H9 (cell line): Measurements from ENCODE around the gene FBLN2. TPM values are rescaled to one million over a fixed set of nuclear protein-coding genes. Genes with fewer than 3 reads are reported as not detected.

ENCODE experiments used
- DNase-seq: peaks from one replicate; pipeline ENCODE4 v3.0.0-alpha.2; 2017
- H2AFZ ChIP-seq: one replicate; pipeline ENCODE4 v1.6.1; 2013; ENCODE audit warnings: mild to moderate bottlenecking, low read length, control low read depth, moderate library complexity
- H2AK5ac ChIP-seq: 2 replicates; pipeline ENCODE4 v1.6.1; 2013; ENCODE audit warnings: low read length, control low read depth, mixed read lengths; ENCODE audit not compliant: insufficient read length
- H2BK120ac ChIP-seq: one replicate; pipeline ENCODE4 v1.6.1; 2013; ENCODE audit warnings: low read depth, mild to moderate bottlenecking, low read length, control low read depth, inconsistent platforms; ENCODE audit not compliant: poor library complexity, severe bottlenecking
- H2BK12ac ChIP-seq: 2 replicates; pipeline ENCODE4 v1.6.1; 2013; ENCODE audit warnings: low read length, control low read depth, mixed read lengths, low read depth; ENCODE audit not compliant: insufficient read length
- H2BK15ac ChIP-seq: 2 replicates; pipeline ENCODE4 v1.6.1; 2013; ENCODE audit warnings: low read depth, low read length, control low read depth
- H2BK20ac ChIP-seq: one replicate; pipeline ENCODE4 v1.6.1; 2013; ENCODE audit warnings: low read depth, mild to moderate bottlenecking, low read length, control low read depth, inconsistent platforms; ENCODE audit not compliant: poor library complexity, severe bottlenecking
- H2BK5ac ChIP-seq: 2 replicates; pipeline ENCODE4 v1.6.1; 2013; ENCODE audit warnings: low read length, control low read depth, mixed read lengths; ENCODE audit not compliant: insufficient read length
- H3K14ac ChIP-seq: 2 replicates; pipeline ENCODE4 v1.6.1; 2013; ENCODE audit warnings: low read length, control low read depth; ENCODE audit not compliant: insufficient read depth
- H3K18ac ChIP-seq: 2 replicates; pipeline ENCODE4 v1.6.1; 2013; ENCODE audit warnings: low read depth, mild to moderate bottlenecking, mixed read lengths, low read length, control low read depth; ENCODE audit not compliant: insufficient read length
- H3K23ac ChIP-seq: 2 replicates; pipeline ENCODE4 v1.6.1; 2013; ENCODE audit warnings: low read length, control low read depth, mixed read lengths, low read depth; ENCODE audit not compliant: insufficient read length
- H3K23me2 ChIP-seq: 2 replicates; pipeline ENCODE4 v1.6.1; 2013; ENCODE audit warnings: low read depth, mild to moderate bottlenecking, mixed read lengths, low read length, control low read depth; ENCODE audit not compliant: insufficient read length, poor library complexity, severe bottlenecking
- H3K27ac ChIP-seq: 2 replicates; pipeline ENCODE4 v1.5.1; 2013; ENCODE audit warnings: low read length, control low read depth, mixed read lengths, low read depth; ENCODE audit not compliant: insufficient read length
- H3K27me3 ChIP-seq: 2 replicates; pipeline ENCODE4 v1.6.1; 2013; ENCODE audit warnings: low read length, control low read depth, inconsistent platforms; ENCODE audit not compliant: insufficient read depth
- H3K4ac ChIP-seq: 2 replicates; pipeline ENCODE4 v1.6.1; 2013; ENCODE audit warnings: low read depth, mild to moderate bottlenecking, control low read depth, inconsistent platforms, low read length, moderate library complexity
- H3K4me1 ChIP-seq: 2 replicates; pipeline ENCODE4 v1.6.1; 2013; ENCODE audit warnings: low read length, control low read depth, inconsistent platforms; ENCODE audit not compliant: insufficient read depth
- H3K4me2 ChIP-seq: 2 replicates; pipeline ENCODE4 v1.6.1; 2013; ENCODE audit warnings: low read length, control low read depth, mixed read lengths; ENCODE audit not compliant: insufficient read length, insufficient read depth
- H3K56ac ChIP-seq: 2 replicates; pipeline ENCODE4 v1.6.1; 2013; ENCODE audit warnings: low read depth, mild to moderate bottlenecking, mixed read lengths, low read length, control low read depth; ENCODE audit not compliant: insufficient read length
- H3K79me1 ChIP-seq: 2 replicates; pipeline ENCODE4 v1.6.1; 2013; ENCODE audit warnings: low read depth, mild to moderate bottlenecking, moderate library complexity, low read length, control low read depth, inconsistent platforms; ENCODE audit not compliant: insufficient read depth, poor library complexity, severe bottlenecking
- H3K79me2 ChIP-seq: 2 replicates; pipeline ENCODE4 v1.6.1; 2013; ENCODE audit warnings: low read length, control low read depth, inconsistent platforms; ENCODE audit not compliant: insufficient read depth
- H3K9ac ChIP-seq: 2 replicates; pipeline ENCODE4 v1.6.1; 2013; ENCODE audit warnings: low read length, control low read depth, mixed read lengths; ENCODE audit not compliant: insufficient read length; ENCODE audit errors: extremely low read depth
- H3K9me3 ChIP-seq: one replicate; pipeline ENCODE4 v1.6.1; 2013; ENCODE audit warnings: low read depth, low read length, inconsistent platforms; ENCODE audit not compliant: control insufficient read depth
- H3T11ph ChIP-seq: one replicate; pipeline ENCODE4 v1.6.1; 2013; ENCODE audit warnings: mild to moderate bottlenecking, low read length, control low read depth, inconsistent platforms
- H4K20me1 ChIP-seq: one replicate; pipeline ENCODE4 v1.6.1; 2013; ENCODE audit not compliant: control insufficient read depth, insufficient read length, insufficient read depth
- H4K5ac ChIP-seq: 2 replicates; pipeline ENCODE4 v1.6.1; 2013; ENCODE audit warnings: low read depth, mild to moderate bottlenecking, mixed read lengths, low read length, control low read depth; ENCODE audit not compliant: insufficient read length
- H4K8ac ChIP-seq: replicated peaks from 2 replicates; pipeline ENCODE4 v1.6.1; 2013; ENCODE audit warnings: low read length, control low read depth, mixed read lengths, low read depth; ENCODE audit not compliant: insufficient read length
- H4K91ac ChIP-seq: 2 replicates; pipeline ENCODE4 v1.6.1; 2013; ENCODE audit warnings: low read depth, mild to moderate bottlenecking, moderate library complexity, mixed read lengths, low read length, control low read depth; ENCODE audit not compliant: insufficient read length
- H3K27ac Mint-ChIP-seq, 3 experiments: 2 replicates in 2 of 3; 3 replicates in 1 of 3; pipeline ENCODE4 v1.8.0; 2020 to 2021; ENCODE audit warnings: mixed read lengths in 3 of 3, mild to moderate bottlenecking in 1 of 3, moderate library complexity in 1 of 3
- H3K27me3 Mint-ChIP-seq: 2 replicates; pipeline ENCODE4 v1.8.0; 2021; ENCODE audit warnings: low read depth, mild to moderate bottlenecking, moderate library complexity, mixed read lengths
- H3K36me3 Mint-ChIP-seq, 3 experiments: 2 replicates in 2 of 3; 3 replicates in 1 of 3; pipeline ENCODE4 v1.8.0; 2020 to 2021; ENCODE audit warnings: low read depth in 3 of 3, mixed read lengths in 3 of 3; ENCODE audit not compliant: insufficient read depth in 1 of 3
- H3K4me1 Mint-ChIP-seq, 2 experiments: 2 replicates each; pipeline ENCODE4 v1.8.0; 2020; ENCODE audit warnings: mixed read lengths in 2 of 2
- H3K4me3 Mint-ChIP-seq, 2 experiments: 2 replicates in 1 of 2; 3 replicates in 1 of 2; pipeline ENCODE4 v1.8.0; 2020 to 2021; ENCODE audit warnings: mild to moderate bottlenecking in 2 of 2, mixed read lengths in 2 of 2, moderate library complexity in 1 of 2
- H3K9me3 Mint-ChIP-seq, 2 experiments: 2 replicates in 1 of 2; 3 replicates in 1 of 2; pipeline ENCODE4 v1.8.0; 2020; ENCODE audit warnings: mild to moderate bottlenecking in 2 of 2, mixed read lengths in 2 of 2, moderate library complexity in 1 of 2
- CTCF ChIP-seq: fragments of 200-600 bp; sonication (generic); conservative IDR thresholded peaks from 3 replicates; pipeline ENCODE4 v1.8.0; 2021; ENCODE audit warnings: antibody characterized with exemption, mild to moderate bottlenecking
- WGBS: extraction: QIAGEN DNeasy Blood & Tissue Kit; methylation state at CpG from one replicate; pipeline ENCODE4 v1.1.7; 2013; ENCODE audit warnings: missing lambda C conversion rate, low lambda C conversion rate, mixed read lengths; ENCODE audit not compliant: insufficient read length; ENCODE audit errors: extremely low coverage; 5-methylcytosine and 5-hydroxymethylcytosine counted together
- total RNA-seq: library from RNA; stranded (reverse); gene quantifications from 2 replicates; pipeline ENCODE4 v1.2.1, GENCODE V29; 2021

FBLN2 gene
- total RNA-seq, 1 experiment from 2014 or later: 11.8 TPM

GRCh38 chr3:13588993-13589392, 40.1 kb downstream of the FBLN2 start:
- Histone ChIP-seq H3K14ac (no peak overlapping the region), H3K4ac (no peak overlapping the region), H4K20me1 (no peaks in the 10 kb centered on the region), H3T11ph (no peak overlapping the region), H3K18ac (no peak overlapping the region), H3K79me2 (no peaks in the 10 kb centered on the region), H3K79me1 (no peaks in the 10 kb centered on the region), H4K91ac (no peak overlapping the region), H3K9ac (no peak overlapping the region), H2BK120ac (no peak overlapping the region), H3K56ac (no peak overlapping the region), H2BK20ac (no peak overlapping the region), H4K5ac (no peak overlapping the region), H3K23me2 (no peaks in the 10 kb centered on the region), H3K27ac (no peak overlapping the region), H3K9me3 (no peaks in the 10 kb centered on the region), H2BK5ac (no peak overlapping the region), H2AK5ac (no peak overlapping the region), H3K4me1 (peaks cover 5% of the 10 kb centered on the region; the same call in 1 of the 2 replicates), H3K4me2 (no peak overlapping the region), H3K27me3 (no peaks in the 10 kb centered on the region), H2AFZ (no peak overlapping the region), H3K23ac (no peak overlapping the region), H2BK12ac (no peak overlapping the region), H4K8ac (no peak overlapping the region), H2BK15ac (no peak overlapping the region; the same call in 1 of the 2 replicates)
- WGBS: no CpG with 5 or more reads among the region's 4 CpGs
- no peaks in the 10 kb centered on the region for H3K27me3 Mint-ChIP-seq
- no peak for TF ChIP-seq CTCF
- no peak for DNase-seq
- H3K4me1 Mint-ChIP-seq: peaks cover 14 to 21% of the 10 kb centered on the region in 2 experiments
- H3K27ac Mint-ChIP-seq: no peak overlapping the region
- no peaks in the 10 kb centered on the region for H3K9me3 Mint-ChIP-seq
- no peak overlapping the region for H3K4me3 Mint-ChIP-seq
- no peaks in the 10 kb centered on the region for H3K36me3 Mint-ChIP-seq
